WERI-Rb-1 (cell line): ENCODE data around the gene PINK1.

Source experiments
- DNase-seq: peaks from one replicate; pipeline ENCODE4 v3.0.0-alpha.2; 2020
- H3K27ac ChIP-seq: fragments of 250-450 bp; sonication (Bioruptor Pico); 2 replicates; pipeline ENCODE4 v1.5.1; 2020; ENCODE audit warnings: mild to moderate bottlenecking, moderate library complexity
- H3K27me3 ChIP-seq: fragments of 250-450 bp; sonication (Bioruptor Pico); 2 replicates; pipeline ENCODE4 v1.5.1; 2021; ENCODE audit warnings: mild to moderate bottlenecking, low read depth, moderate library complexity; ENCODE audit not compliant: insufficient read depth, severe bottlenecking
- H3K36me3 ChIP-seq: fragments of 250-450 bp; sonication (Bioruptor Pico); 2 replicates; pipeline ENCODE4 v1.5.1; 2020; ENCODE audit warnings: mild to moderate bottlenecking, moderate library complexity
- H3K4me3 ChIP-seq: 2 replicates; pipeline ENCODE4 v1.5.1; 2011; ENCODE audit warnings: low read depth, mild to moderate bottlenecking, control low read depth, low read length
- H3K9me3 ChIP-seq: fragments of 250-450 bp; sonication (Bioruptor Pico); 2 replicates; pipeline ENCODE4 v1.5.1; 2021; ENCODE audit warnings: mild to moderate bottlenecking, moderate library complexity; ENCODE audit not compliant: severe bottlenecking
- TF ChIP-seq, protein P1 (sequence below): IDR thresholded peaks from 2 replicates; pipeline ENCODE4 v1.5.1; 2011; ENCODE audit warnings: low read depth, mild to moderate bottlenecking, control low read depth, inconsistent platforms, low read length

Gene PINK1

DNA sequence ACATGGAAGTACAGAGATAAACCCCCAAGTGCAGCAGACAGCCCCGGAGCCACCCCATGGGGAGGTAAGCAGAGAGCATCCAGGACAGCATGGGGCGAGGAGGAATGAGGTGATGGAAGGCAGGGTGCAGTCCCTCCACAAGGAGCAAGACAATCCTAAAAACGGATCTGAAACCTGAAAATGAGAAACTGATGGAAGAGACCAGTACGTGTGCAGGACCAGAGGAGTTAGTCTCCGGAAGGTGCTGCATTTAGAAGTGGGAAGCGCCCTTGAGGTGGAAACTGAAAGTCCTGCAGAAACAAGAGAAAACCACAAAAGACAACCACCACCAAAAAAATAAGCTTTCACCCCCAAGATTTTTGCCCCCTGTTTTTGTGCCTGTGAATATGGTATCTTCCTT is 45.3 kb downstream of the PINK1 start:
- Histone ChIP-seq H3K4me3 (no peak overlapping the region), H3K27me3 (no peaks in the 10 kb centered on the region), H3K9me3 (no peaks in the 10 kb centered on the region), H3K27ac (no peak overlapping the region), H3K36me3 (no peaks in the 10 kb centered on the region)
- TF ChIP-seq, protein P1, sequence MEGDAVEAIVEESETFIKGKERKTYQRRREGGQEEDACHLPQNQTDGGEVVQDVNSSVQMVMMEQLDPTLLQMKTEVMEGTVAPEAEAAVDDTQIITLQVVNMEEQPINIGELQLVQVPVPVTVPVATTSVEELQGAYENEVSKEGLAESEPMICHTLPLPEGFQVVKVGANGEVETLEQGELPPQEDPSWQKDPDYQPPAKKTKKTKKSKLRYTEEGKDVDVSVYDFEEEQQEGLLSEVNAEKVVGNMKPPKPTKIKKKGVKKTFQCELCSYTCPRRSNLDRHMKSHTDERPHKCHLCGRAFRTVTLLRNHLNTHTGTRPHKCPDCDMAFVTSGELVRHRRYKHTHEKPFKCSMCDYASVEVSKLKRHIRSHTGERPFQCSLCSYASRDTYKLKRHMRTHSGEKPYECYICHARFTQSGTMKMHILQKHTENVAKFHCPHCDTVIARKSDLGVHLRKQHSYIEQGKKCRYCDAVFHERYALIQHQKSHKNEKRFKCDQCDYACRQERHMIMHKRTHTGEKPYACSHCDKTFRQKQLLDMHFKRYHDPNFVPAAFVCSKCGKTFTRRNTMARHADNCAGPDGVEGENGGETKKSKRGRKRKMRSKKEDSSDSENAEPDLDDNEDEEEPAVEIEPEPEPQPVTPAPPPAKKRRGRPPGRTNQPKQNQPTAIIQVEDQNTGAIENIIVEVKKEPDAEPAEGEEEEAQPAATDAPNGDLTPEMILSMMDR = no peak
- no peak for DNase-seq

DNA sequence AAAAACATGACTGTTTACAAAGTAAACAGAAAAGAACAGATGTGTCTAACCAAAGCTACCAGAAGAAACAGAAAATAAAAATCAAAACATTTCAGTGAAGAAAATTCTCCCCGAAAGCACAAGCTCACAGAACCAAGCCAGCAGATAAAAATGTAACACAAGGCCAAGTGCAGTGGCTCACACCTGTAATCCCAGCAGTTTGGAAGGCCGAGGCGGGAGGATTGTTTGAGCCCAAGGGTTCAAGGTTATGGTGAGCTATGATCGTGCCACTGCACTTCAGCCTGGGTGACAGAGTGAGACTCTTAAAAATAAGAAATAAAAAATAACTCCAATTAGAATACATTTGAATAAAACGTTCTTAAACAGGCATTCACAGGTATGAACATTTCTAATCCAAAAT is 47.0 kb downstream of the PINK1 start:
- H3K36me3 ChIP-seq = no peaks in the 10 kb centered on the region
- TF ChIP-seq, protein P1 = no peak
- no peaks in the 10 kb centered on the region for H3K27me3 ChIP-seq
- DNase-seq = no peak
- H3K9me3 ChIP-seq = no peaks in the 10 kb centered on the region
- no peak overlapping the region for H3K27ac ChIP-seq
- H3K4me3 ChIP-seq = no peak overlapping the region

DNA sequence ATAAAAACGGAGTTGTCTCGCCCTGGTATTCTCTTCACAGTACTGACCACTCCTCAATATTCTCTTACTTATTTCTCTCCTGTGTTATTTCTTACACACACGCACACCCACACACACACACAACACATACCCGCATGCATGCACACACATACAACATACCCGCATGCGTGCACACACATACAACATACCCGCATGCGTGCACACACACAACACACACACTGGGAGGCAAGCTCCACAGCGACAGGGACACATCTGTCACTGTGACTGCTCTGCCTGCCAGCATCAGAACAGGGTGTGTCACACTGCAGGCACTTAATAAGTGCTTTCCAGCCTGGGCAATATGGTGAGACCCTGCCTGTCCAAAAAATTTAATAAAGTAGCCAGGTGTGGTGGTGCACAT is 48.7 kb downstream of the PINK1 start:
- TF ChIP-seq, protein P1 = no peak
- Histone ChIP-seq H3K27me3 (no peaks in the 10 kb centered on the region), H3K36me3 (no peaks in the 10 kb centered on the region), H3K27ac (no peak overlapping the region), H3K4me3 (no peak overlapping the region), H3K9me3 (no peaks in the 10 kb centered on the region)
- no peak for DNase-seq

DNA sequence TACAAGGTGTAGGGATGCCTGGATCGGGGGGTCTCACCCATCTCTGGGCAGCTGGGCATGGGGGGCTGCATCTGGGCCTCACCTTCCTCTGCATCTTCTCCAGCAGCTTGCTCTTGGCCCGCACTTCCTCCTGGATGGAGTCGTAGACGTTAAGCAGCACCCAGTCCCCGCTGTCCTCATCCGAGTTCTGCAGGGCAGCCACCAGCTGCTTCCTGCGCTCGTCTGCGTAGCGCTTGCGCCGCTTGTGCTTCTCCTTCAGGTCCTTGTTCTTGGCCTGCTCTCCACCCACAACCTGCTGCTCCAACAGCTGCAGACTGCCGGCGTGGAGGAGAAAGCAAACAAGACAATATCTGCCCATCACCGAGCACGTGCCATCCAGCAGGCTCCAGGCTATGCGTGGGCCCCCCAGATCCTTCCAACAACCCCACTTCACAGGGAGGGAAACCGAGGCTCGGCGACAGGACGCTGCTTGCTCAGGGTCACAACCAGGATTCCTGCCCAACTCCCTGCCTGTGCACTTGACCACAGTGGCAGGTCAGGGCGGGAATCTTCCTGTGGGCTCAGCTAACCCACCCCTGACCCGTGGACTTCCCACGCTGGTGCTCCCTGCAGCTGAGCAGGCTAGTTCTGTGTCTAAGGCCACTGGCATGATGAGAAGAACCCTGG is 49.4 kb downstream of the PINK1 start:
- Histone ChIP-seq H3K27me3 (no peaks in the 10 kb centered on the region), H3K27ac (no peak overlapping the region), H3K4me3 (no peak overlapping the region), H3K9me3 (no peaks in the 10 kb centered on the region), H3K36me3 (no peaks in the 10 kb centered on the region)
- TF ChIP-seq, protein P1 = no peak
- DNase-seq = no peak

DNA sequence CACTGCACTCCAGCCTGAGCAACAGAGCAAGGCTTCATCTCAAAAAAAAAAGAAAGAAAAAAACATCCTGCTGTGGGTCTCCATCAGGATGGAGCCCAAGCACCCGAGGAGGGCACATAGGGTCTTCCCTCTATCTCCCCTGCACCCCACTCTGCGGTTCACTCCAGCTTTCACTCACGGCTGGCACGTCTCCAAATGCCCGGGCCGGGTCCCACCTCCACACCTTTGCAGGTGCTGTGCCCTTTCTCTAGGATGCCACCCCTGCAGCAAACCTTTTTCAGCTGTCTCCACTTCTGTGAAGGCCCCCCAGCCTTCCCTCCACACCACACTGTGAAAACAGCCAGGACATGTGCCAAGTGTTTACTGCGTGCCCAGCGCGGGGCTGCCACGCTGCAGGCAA is 50.4 kb downstream of the PINK1 start:
- Histone ChIP-seq H3K4me3 (no peak overlapping the region), H3K36me3 (no peaks in the 10 kb centered on the region), H3K27me3 (no peaks in the 10 kb centered on the region), H3K27ac (no peak overlapping the region), H3K9me3 (no peaks in the 10 kb centered on the region)
- TF ChIP-seq, protein P1 = no peak
- DNase-seq = no peak

DNA sequence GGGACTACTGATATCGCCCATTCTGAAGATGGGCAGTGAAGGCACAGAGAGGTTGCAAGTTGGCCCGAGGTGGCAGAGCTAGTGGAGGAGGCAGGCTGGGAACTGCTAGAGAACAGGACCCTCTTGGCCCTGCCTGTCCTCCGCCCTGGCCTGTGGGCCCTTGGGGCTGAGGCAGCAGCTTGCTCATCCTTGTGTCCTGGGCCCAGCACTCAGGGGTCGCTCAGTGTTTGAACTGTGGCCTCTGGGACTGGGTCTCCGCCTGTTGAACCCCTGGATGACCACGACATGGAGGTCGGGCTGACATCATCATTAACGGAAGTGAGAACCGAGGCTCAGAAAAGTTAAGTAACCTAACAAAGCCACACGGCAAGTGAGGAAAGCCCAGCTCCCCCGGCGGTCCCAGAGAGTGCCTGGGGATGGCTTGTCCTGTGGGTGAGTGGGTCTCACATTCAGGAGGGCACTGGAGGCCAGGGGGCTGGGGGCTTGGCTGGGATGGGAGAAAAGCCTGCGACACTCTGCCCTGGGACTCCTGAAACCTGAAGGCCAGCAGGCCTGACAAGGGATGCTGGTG is 50.9 kb downstream of the PINK1 start:
- Histone ChIP-seq H3K4me3 (no peak overlapping the region), H3K36me3 (no peaks in the 10 kb centered on the region), H3K27ac (no peak overlapping the region), H3K9me3 (no peaks in the 10 kb centered on the region), H3K27me3 (no peaks in the 10 kb centered on the region)
- TF ChIP-seq, protein P1 = no peak
- DNase-seq = no peak
